Endothelial cell of umbilical vein (primary cell): ENCODE data around the gene IFI27. TPM values are rescaled to one million over a fixed set of nuclear protein-coding genes. Genes with fewer than 3 reads are reported as not detected.

Experiments used
- BruUV-seq: library from RNA; stranded (reverse); fragments of 400-500 nt; replicated peaks from 2 replicates; lab custom pipeline; 2021; lab: Mats Ljungman, UMichigan
- CTCF ChIA-PET: fragments of 300-600, 350-600 bp; sonication (Branson Sonifier 250); formaldehyde crosslinking; loops from one replicate; lab custom pipeline; 2021; ENCODE audit warnings: antibody characterized with exemption, inconsistent platforms; lab: Charles Lee
- POLR2A ChIA-PET: fragments of 300-600, 350-600 bp; sonication (Branson Sonifier 250); formaldehyde crosslinking; loops from one replicate; lab custom pipeline; 2021; ENCODE audit warnings: antibody characterized with exemption, inconsistent platforms; lab: Charles Lee
- DNase-seq: peaks from one replicate; pipeline ENCODE4 v3.0.0-alpha.2; 2011; ENCODE audit warnings: low read depth, low spot score
- FAIRE-seq: peaks from 2 replicates; lab custom pipeline; 2011; peaks lifted over from hg19 to GRCh38; lab: Jason Lieb, UNC
- H2AFZ ChIP-seq: 2 replicates; pipeline ENCODE4 v1.6.0; 2012; ENCODE audit warnings: low read depth, low read length, control low read depth, inconsistent platforms
- H3K27ac ChIP-seq: 2 replicates; pipeline ENCODE4 v1.5.1; 2011; ENCODE audit warnings: low read depth, mild to moderate bottlenecking, control low read depth, low read length, moderate library complexity; ENCODE audit not compliant: insufficient read depth
- H3K27me3 ChIP-seq, 2 experiments: 2 replicates each; pipeline versions ENCODE4 v1.6.0 to v1.6.1; 2011; ENCODE audit warnings: low read length in 2 of 2, mixed read lengths in 1 of 2; ENCODE audit not compliant: control insufficient read depth in 2 of 2, insufficient read depth in 2 of 2
- H3K36me3 ChIP-seq, 2 experiments: 2 replicates in 1 of 2; 3 replicates in 1 of 2; pipeline ENCODE4 v1.5.1; 2011; ENCODE audit warnings: low read length in 2 of 2, mild to moderate bottlenecking in 1 of 2, moderate library complexity in 1 of 2; ENCODE audit not compliant: control insufficient read depth in 2 of 2, insufficient read depth in 2 of 2; ENCODE audit errors: extremely low read depth in 1 of 2
- H3K4me1 ChIP-seq: 3 replicates; pipeline ENCODE4 v1.5.1; 2011; ENCODE audit warnings: mild to moderate bottlenecking, low read length; ENCODE audit not compliant: control insufficient read depth, insufficient read depth; ENCODE audit errors: extremely low read depth
- H3K4me2 ChIP-seq: 2 replicates; pipeline ENCODE4 v1.6.1; 2011; ENCODE audit warnings: low read length, control low read depth, mixed read lengths; ENCODE audit not compliant: insufficient read depth
- H3K4me3 ChIP-seq, 3 experiments: fragments of 200-600 bp in 1 of 3; sonication (generic), shearing (Covaris generic) in 1 of 3; replicated peaks in 1 of 3; 2 replicates each; pipeline ENCODE4 v1.5.1; 2011 to 2016; ENCODE audit warnings: control low read depth in 3 of 3, low read length in 3 of 3, mild to moderate bottlenecking in 2 of 3, inconsistent platforms in 1 of 3, low read depth in 1 of 3, moderate library complexity in 1 of 3; ENCODE audit not compliant: insufficient read depth in 1 of 3
- H3K79me2 ChIP-seq: 2 replicates; pipeline ENCODE4 v1.6.0; 2012; ENCODE audit warnings: low read length, inconsistent platforms; ENCODE audit not compliant: control insufficient read depth, insufficient read depth
- H3K9ac ChIP-seq: replicated peaks from 2 replicates; pipeline ENCODE3; 2011; ENCODE audit warnings: low read length, control low read depth; ENCODE audit not compliant: insufficient read depth; ENCODE audit errors: extremely low read depth
- H3K9me1 ChIP-seq: replicated peaks from 3 replicates; pipeline ENCODE4 v1.6.0; 2011; ENCODE audit warnings: mild to moderate bottlenecking, low read length; ENCODE audit not compliant: control insufficient read depth, insufficient read depth; ENCODE audit errors: extremely low read depth
- H3K9me3 ChIP-seq: replicated peaks from 2 replicates; pipeline ENCODE4 v1.5.1; 2012; ENCODE audit warnings: low read length, inconsistent platforms; ENCODE audit not compliant: control insufficient read depth, insufficient read depth
- H4K20me1 ChIP-seq: replicated peaks from 2 replicates; pipeline ENCODE3; 2011; ENCODE audit warnings: mild to moderate bottlenecking, low read length; ENCODE audit not compliant: control insufficient read depth, insufficient read depth; ENCODE audit errors: extremely low read depth
- CTCF ChIP-seq, 2 donors: IDR thresholded peaks; 1 replicate in 1 of 2; 2 replicates in 1 of 2; pipeline ENCODE4 v1.5.1; 2011; ENCODE audit warnings: low read length in 2 of 2, mild to moderate bottlenecking in 2 of 2, moderate library complexity in 2 of 2, control low read depth in 1 of 2, inconsistent platforms in 1 of 2, low read depth in 1 of 2; ENCODE audit not compliant: insufficient read depth in 1 of 2; ENCODE audit errors: extremely low read depth in 1 of 2
- EZH2 ChIP-seq: IDR thresholded peaks from 2 replicates; pipeline ENCODE4 v1.6.1; 2012; ENCODE audit warnings: borderline replicate concordance, low read depth, mild to moderate bottlenecking, moderate library complexity, low read length, inconsistent platforms; ENCODE audit not compliant: severe bottlenecking
- FOS ChIP-seq: IDR thresholded peaks from 2 replicates; pipeline ENCODE4 v1.6.1; 2011; ENCODE audit warnings: mild to moderate bottlenecking, low read length, moderate library complexity, borderline replicate concordance; ENCODE audit not compliant: insufficient read depth
- GATA2 ChIP-seq: IDR thresholded peaks from 2 replicates; pipeline ENCODE4 v1.7.0; 2011; ENCODE audit warnings: low read depth, mild to moderate bottlenecking, moderate library complexity, mixed read lengths, low read length; ENCODE audit not compliant: insufficient read length, insufficient read depth
- JUN ChIP-seq: IDR thresholded peaks from 2 replicates; pipeline ENCODE4 v1.6.1; 2011; ENCODE audit warnings: borderline replicate concordance, low read depth; ENCODE audit not compliant: insufficient read length, insufficient read depth
- MYC ChIP-seq: IDR thresholded peaks from one replicate; pipeline ENCODE4 v1.6.1; 2011; ENCODE audit warnings: mild to moderate bottlenecking, low read depth, low read length
- POLR2AphosphoS5 ChIP-seq: IDR thresholded peaks from 2 replicates; pipeline ENCODE4 v1.6.1; 2012; ENCODE audit warnings: low read depth, mild to moderate bottlenecking, control low read depth, low read length, moderate library complexity; ENCODE audit not compliant: insufficient read depth
- dilution Hi-C: fragments of 300-500 bp; cut with MboI; formaldehyde crosslinking; loops from one replicate; pipeline ENCODE4 v1.15.0; 2019; ENCODE audit warnings: low sequenced_read_pairs; ENCODE audit not compliant: extremely low pct_ligation_motif_present
- intact Hi-C: fragments of 100-400 bp; cut with micrococcal nuclease; formaldehyde crosslinking; loops from one replicate; pipeline ENCODE4 v1.10.0; 2022
- polyA plus RNA-seq, 4 experiments: library from polyadenylated mRNA; depleted of rRNA in 3 of 4; stranded (reverse) in 3 of 4; unstranded in 1 of 4; fragments of >200 nt; gene quantifications; 2 replicates each; pipeline versions ENCODE4 v1.2.1 to v1.2.3, GENCODE V29; 2011 to 2012; ENCODE audit warnings: missing spikeins in 1 of 4
- total RNA-seq: library from RNA; stranded (reverse); gene quantifications from 2 replicates; pipeline ENCODE4 v1.2.3, GENCODE V29; 2021

The IFI27 gene
- total and polyA plus RNA-seq, 2 donors (not counting 3 experiments of a cell fraction or from before 2014, with no cell fraction given): 126 to 1,265 TPM

GRCh38 chr14:94088516-94088915 is 22.0 kb upstream of the IFI27 start:
- CTCF ChIA-PET: no interaction called here
- no peak overlapping the region for H3K4me2 ChIP-seq
- H3K79me2 ChIP-seq: no peaks in the 10 kb centered on the region
- no TSS peak for BruUV-seq
- dilution Hi-C loops (no loop called here), intact Hi-C loops (no loop called here)
- FAIRE-seq: no peak
- no peaks in the 10 kb centered on the region for H4K20me1 ChIP-seq
- H2AFZ ChIP-seq: no peak overlapping the region
- TF ChIP-seq POLR2AphosphoS5 (no peak), EZH2 (no peak), MYC (no peak), FOS (no peak)
- no peaks in the 10 kb centered on the region for H3K27me3 ChIP-seq
- H3K9me3 ChIP-seq: no peaks in the 10 kb centered on the region
- H3K36me3 ChIP-seq: no peaks in the 10 kb centered on the region
- no peak overlapping the region for H3K9ac ChIP-seq
- DNase-seq: no peak
- POLR2A ChIA-PET: no interaction called here
- H3K4me3 ChIP-seq: no peak overlapping the region
- H3K4me1 ChIP-seq: no peaks in the 10 kb centered on the region
- no peak overlapping the region for H3K27ac ChIP-seq
- no peaks in the 10 kb centered on the region for H3K9me1 ChIP-seq

- H3K4me1 ChIP-seq: no peaks in the 10 kb centered on the region
- no peaks in the 10 kb centered on the region for H3K36me3 ChIP-seq
- FAIRE-seq (no peak), DNase-seq (no peak)
- H2AFZ ChIP-seq: no peak overlapping the region
- H4K20me1 ChIP-seq: no peaks in the 10 kb centered on the region
- TF ChIP-seq GATA2 (peak; percentile 46), EZH2 (no peak), POLR2AphosphoS5 (no peak), JUN (no peak), CTCF (IDR thresholded peaks at IDR 0.05; ENCODE audit: extremely low read depth in 1 of 2, insufficient read depth in 1 of 2, low read depth in 1 of 2, low read length in 2 of 2) (no peak)
- H3K27ac ChIP-seq: no peak overlapping the region
- no peaks in the 10 kb centered on the region for H3K9me1 ChIP-seq
- intact Hi-C loops: no loop called here
- BruUV-seq: no TSS peak
- dilution Hi-C loops: no loop called here
- no peaks in the 10 kb centered on the region for H3K79me2 ChIP-seq
- POLR2A ChIA-PET: no interaction called here
- H3K27me3 ChIP-seq: no peaks in the 10 kb centered on the region
- H3K9ac ChIP-seq: no peak overlapping the region
- no peaks in the 10 kb centered on the region for H3K9me3 ChIP-seq
- H3K4me3 ChIP-seq: no peak overlapping the region
- CTCF ChIA-PET: no interaction called here
- H3K4me2 ChIP-seq: no peak overlapping the region
These were observed 21.1 kb upstream of the IFI27 start for GRCh38 chr14:94089479-94089878.
